Caki2 (cell line): ENCODE data around the gene DNAL1. TPM values are rescaled to one million over a fixed set of nuclear protein-coding genes. Genes with fewer than 3 reads are reported as not detected.
"Not testable (repeated sequence)": the region's sequence is repeated elsewhere in the genome, so short reads cannot be mapped to it uniquely, and the experiment has no call there.

ENCODE experiments used
- DNase-seq: peaks from one replicate; pipeline ENCODE4 v3.0.0-alpha.2; 2015; ENCODE audit warnings: low read depth
- in situ Hi-C: cut with HindIII; loops from 2 replicates; pipeline ENCODE4 v1.10.0; 2016; ENCODE audit warnings: low sequenced_read_pairs, low pct_unique_long_range_greater_than_20kb, mixed read lengths
- total RNA-seq: library from RNA; depleted of rRNA; stranded (reverse); fragments of >200 nt; shearing (Covaris generic); gene quantifications from 2 replicates; pipeline ENCODE4 v1.2.3, GENCODE V29; 2014; ENCODE audit warnings: low replicate concordance

The DNAL1 gene
- total RNA-seq, 1 experiment from 2014 or later: 3.7 TPM

GRCh38 chr14:73634011-73634833 is 10.6 kb upstream of the DNAL1 start:
- no peak for DNase-seq
- in situ Hi-C loops: no loop called here

- in situ Hi-C loops, DNase-seq: not testable (repeated sequence)
These were observed 8.4 kb upstream of the DNAL1 start for GRCh38 chr14:73636355-73636754.

DNA sequence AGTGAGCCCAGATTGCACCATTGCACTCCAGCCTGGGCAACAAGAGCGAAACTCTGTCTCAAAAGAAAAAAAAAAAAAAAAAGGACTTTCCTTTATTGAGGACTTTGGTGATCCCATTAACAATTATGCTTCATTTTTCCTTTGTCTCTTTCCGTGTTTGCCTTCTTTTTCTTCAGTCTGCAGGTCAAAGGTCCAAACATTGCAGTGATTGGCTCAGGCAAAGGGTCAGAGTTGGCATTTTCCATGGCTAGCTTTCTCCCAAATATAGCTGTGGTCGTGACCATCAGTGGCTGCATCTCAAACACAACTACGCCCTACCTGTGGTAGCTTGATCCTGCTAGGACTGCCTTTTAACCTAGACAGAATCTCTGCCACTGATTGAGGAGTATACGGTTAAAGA is 7.0 kb upstream of the DNAL1 start:
- in situ Hi-C loops: no loop called here
- DNase-seq: no peak

DNA sequence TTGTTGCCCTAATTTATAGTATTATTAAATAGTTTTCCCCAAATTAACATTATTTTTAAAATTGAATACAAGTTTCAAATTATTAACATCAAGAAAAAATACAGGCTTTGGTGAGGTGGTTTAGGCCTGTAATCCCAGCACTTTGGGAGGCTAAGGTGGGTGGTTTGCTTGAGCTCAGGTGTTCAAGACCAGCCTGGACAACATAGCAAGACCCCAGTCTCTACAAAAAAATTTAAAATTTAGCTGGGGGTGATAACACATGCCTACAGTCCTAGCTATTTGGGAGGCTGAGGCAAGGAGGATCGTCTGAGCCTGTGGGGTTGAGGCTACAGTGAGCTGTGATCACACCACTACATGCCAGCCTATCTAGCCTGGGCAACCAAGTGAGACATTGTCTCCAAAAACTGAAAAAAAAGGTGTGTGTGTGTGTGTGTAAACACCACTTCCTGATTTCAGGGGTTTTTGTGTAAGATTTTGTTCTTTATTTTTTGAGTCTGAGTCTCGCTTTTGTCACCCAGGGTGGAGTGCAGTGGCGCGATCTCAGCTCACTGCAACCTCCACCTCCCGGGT is 3.9 kb upstream of the DNAL1 start:
- DNase-seq: no peak
- in situ Hi-C loops: no loop called here

- no peak for DNase-seq
- in situ Hi-C loops: no loop called here
These were observed 443 bp downstream of the DNAL1 start for GRCh38 chr14:73645248-73645610.

GRCh38 chr14:73651005-73651404 is 6.2 kb downstream of the DNAL1 start:
- in situ Hi-C loops: no loop called here

GRCh38 chr14:73655851-73656250 is 11.1 kb downstream of the DNAL1 start:
- DNase-seq: no peak
- in situ Hi-C loops: no loop called here

More at GRCh38 chr14:73651005-73651404, 6.2 kb downstream of the DNAL1 start:
- DNase-seq: no peak

DNA sequence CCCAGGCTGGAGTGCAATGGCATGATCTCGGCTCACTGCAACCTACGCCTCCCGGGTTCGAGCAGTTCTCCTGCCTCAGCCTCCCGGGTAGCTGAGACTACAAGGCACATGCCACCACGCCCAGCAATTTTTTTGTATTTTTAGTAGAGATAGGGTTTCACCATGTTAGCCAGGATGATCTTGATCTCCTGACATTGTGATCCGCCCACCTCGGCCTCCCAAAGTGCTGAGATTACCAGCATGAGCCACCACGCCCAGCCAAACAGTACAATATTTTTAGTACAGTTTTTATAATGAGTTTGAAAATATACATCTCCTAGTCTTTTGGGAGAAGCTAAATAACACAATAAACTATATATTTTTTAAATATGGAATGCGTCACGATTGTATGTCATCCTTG is 14.4 kb downstream of the DNAL1 start:
- DNase-seq, in situ Hi-C loops: not testable (repeated sequence)

- in situ Hi-C loops: no loop called here
- no peak for DNase-seq
These were observed 15.7 kb downstream of the DNAL1 start for GRCh38 chr14:73660511-73660910.

GRCh38 chr14:73661872-73662271 is 17.1 kb downstream of the DNAL1 start:
- in situ Hi-C loops: no loop called here
- DNase-seq: no peak

- in situ Hi-C loops: no loop called here
- DNase-seq: peak; percentile 89
These were observed 17.7 kb downstream of the DNAL1 start for GRCh38 chr14:73662487-73662943.

- DNase-seq: peak; percentile 47
These were observed 18.9 kb downstream of the DNAL1 start for GRCh38 chr14:73663548-73664212.

GRCh38 chr14:73665130-73665529 is 20.3 kb downstream of the DNAL1 start:
- in situ Hi-C loops: no loop called here
- DNase-seq: no peak

More at GRCh38 chr14:73663548-73664212, 18.9 kb downstream of the DNAL1 start:
- in situ Hi-C loops: no loop called here

- in situ Hi-C loops: no loop called here
- DNase-seq: no peak
These were observed 21.8 kb downstream of the DNAL1 start for GRCh38 chr14:73666583-73666982.

GRCh38 chr14:73667854-73668253 is 23.1 kb downstream of the DNAL1 start:
- no peak for DNase-seq
- in situ Hi-C loops: no loop called here

- in situ Hi-C loops: no loop called here
- no peak for DNase-seq
These were observed 30.2 kb downstream of the DNAL1 start for GRCh38 chr14:73674986-73675385.

DNA sequence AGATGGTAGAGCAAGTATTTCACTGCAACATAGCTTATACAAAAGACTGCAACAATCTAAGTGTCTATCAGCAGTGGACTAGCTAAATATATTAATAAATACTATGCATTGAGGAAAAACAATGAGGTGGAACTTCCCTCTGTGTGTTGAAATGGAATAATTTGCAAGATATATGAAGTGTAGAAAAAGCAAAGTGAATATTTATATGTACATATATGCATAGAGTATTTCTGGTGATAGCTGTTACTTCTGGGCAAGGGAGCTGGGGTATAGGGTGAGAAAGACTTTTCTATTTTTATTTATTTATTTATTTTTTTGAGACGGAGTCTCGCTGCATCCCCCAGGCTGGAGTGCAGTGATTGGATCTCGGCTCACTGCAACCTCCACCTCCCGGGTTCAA is 33.9 kb downstream of the DNAL1 start:
- in situ Hi-C loops: no loop called here
- no peak for DNase-seq

DNA sequence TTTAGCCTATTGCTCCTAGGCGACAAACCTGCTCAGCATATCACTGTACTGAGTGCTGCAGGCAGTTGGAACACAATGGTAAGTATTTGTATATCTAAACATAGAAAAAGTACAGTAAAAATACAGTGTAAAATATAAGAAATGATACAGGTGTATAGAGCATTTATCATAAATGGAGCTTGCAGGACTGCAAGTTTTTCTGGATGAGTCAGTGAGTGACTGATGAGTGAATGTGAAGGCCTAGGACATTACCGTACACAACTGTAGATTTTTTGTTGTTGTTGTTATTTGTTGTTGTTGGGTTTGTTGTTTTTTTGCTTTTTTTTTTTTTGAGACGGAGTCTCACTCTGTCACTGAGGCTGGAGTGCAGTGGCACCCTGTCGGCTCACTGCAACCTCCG is 36.0 kb downstream of the DNAL1 start:
- in situ Hi-C loops: no loop called here
- no peak for DNase-seq

GRCh38 chr14:73684627-73685026 is 39.8 kb downstream of the DNAL1 start:
- no peak for DNase-seq
- in situ Hi-C loops: no loop called here
